ENCODE results near the gene ZSCAN12. TPM values are rescaled to one million over a fixed set of nuclear protein-coding genes. Genes with fewer than 3 reads are reported as not detected.

The ZSCAN12 gene
- total and polyA plus RNA-seq, 10 of the 15 experiments (the other 5 are each of a cell fraction or from before 2014, with no cell fraction given): 1.2 to 12.2 (median 7.4) TPM

DNA sequence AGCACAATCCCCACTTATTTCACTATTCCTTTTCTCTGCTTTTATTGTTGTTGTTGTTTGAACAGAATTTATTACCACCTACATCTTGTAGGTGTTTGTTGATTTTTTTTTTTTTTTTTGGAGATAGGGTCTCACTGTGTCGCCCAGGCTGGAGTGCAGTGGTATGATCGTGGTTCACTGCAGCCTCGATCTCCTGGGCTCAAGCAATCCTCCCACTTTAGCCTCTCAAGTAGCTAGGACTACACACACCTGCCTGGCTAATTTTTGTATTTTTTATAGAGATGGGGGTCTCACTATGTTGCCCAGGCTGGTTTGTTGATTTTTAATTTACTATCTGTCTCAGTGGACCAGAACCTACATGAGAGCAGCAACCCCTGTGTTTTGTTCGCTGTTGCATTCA is 3.6 kb downstream of the ZSCAN12 start (continued):
- TF ChIP-seq, protein P1, sequence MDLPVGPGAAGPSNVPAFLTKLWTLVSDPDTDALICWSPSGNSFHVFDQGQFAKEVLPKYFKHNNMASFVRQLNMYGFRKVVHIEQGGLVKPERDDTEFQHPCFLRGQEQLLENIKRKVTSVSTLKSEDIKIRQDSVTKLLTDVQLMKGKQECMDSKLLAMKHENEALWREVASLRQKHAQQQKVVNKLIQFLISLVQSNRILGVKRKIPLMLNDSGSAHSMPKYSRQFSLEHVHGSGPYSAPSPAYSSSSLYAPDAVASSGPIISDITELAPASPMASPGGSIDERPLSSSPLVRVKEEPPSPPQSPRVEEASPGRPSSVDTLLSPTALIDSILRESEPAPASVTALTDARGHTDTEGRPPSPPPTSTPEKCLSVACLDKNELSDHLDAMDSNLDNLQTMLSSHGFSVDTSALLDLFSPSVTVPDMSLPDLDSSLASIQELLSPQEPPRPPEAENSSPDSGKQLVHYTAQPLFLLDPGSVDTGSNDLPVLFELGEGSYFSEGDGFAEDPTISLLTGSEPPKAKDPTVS (IDR thresholded peaks at IDR 0.05; ENCODE audit: low read depth, low read length): no peak
- TF ChIP-seq SMAD5 (IDR thresholded peaks at IDR 0.05; ENCODE audit: low read depth) (no peak), TAF1 (IDR thresholded peaks at IDR 0.05; ENCODE audit: borderline replicate concordance, low read depth, low read length) (no peak), KLF5 (IDR thresholded peaks at IDR 0.05; ENCODE audit: partially characterized antibody) (no peak), NR2C1 (IDR thresholded peaks at IDR 0.05) (no peak)
- TF ChIP-seq, protein P2, sequence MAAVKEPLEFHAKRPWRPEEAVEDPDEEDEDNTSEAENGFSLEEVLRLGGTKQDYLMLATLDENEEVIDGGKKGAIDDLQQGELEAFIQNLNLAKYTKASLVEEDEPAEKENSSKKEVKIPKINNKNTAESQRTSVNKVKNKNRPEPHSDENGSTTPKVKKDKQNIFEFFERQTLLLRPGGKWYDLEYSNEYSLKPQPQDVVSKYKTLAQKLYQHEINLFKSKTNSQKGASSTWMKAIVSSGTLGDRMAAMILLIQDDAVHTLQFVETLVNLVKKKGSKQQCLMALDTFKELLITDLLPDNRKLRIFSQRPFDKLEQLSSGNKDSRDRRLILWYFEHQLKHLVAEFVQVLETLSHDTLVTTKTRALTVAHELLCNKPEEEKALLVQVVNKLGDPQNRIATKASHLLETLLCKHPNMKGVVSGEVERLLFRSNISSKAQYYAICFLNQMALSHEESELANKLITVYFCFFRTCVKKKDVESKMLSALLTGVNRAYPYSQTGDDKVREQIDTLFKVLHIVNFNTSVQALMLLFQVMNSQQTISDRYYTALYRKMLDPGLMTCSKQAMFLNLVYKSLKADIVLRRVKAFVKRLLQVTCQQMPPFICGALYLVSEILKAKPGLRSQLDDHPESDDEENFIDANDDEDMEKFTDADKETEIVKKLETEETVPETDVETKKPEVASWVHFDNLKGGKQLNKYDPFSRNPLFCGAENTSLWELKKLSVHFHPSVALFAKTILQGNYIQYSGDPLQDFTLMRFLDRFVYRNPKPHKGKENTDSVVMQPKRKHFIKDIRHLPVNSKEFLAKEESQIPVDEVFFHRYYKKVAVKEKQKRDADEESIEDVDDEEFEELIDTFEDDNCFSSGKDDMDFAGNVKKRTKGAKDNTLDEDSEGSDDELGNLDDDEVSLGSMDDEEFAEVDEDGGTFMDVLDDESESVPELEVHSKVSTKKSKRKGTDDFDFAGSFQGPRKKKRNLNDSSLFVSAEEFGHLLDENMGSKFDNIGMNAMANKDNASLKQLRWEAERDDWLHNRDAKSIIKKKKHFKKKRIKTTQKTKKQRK (IDR thresholded peaks at IDR 0.05; ENCODE audit: low read depth, low read length): no peak
- TF ChIP-seq, protein P3, sequence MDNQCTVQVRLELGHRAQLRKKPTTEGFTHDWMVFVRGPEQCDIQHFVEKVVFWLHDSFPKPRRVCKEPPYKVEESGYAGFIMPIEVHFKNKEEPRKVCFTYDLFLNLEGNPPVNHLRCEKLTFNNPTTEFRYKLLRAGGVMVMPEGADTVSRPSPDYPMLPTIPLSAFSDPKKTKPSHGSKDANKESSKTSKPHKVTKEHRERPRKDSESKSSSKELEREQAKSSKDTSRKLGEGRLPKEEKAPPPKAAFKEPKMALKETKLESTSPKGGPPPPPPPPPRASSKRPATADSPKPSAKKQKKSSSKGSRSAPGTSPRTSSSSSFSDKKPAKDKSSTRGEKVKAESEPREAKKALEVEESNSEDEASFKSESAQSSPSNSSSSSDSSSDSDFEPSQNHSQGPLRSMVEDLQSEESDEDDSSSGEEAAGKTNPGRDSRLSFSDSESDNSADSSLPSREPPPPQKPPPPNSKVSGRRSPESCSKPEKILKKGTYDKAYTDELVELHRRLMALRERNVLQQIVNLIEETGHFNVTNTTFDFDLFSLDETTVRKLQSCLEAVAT (IDR thresholded peaks at IDR 0.05): no peak

All from GM12878 (cell line).